Mesothelial cell of epicardium (in vitro differentiated cells): ENCODE results near the gene CXorf65. TPM values are rescaled to one million over a fixed set of nuclear protein-coding genes. Genes with fewer than 3 reads are reported as not detected.
A peak's percentile ranks its signal among the peaks of the same experiment; 100 is the strongest.

Experiments used
- DNase-seq, 2 experiments: peaks; one replicate each; pipeline ENCODE4 v3.0.0; 2021; ENCODE audit warnings: low spot score in 2 of 2; ENCODE audit not compliant: unreplicated experiment in 2 of 2
- H3K27ac Mint-ChIP-seq: 2 replicates; pipeline ENCODE4 v1.8.0; 2021; ENCODE audit warnings: mixed read lengths
- H3K27me3 Mint-ChIP-seq: 2 replicates; pipeline ENCODE4 v1.8.0; 2021; ENCODE audit warnings: low read depth, mixed read lengths
- H3K36me3 Mint-ChIP-seq: 2 replicates; pipeline ENCODE4 v1.8.0; 2021; ENCODE audit warnings: mixed read lengths
- H3K4me1 Mint-ChIP-seq: 2 replicates; pipeline ENCODE4 v1.8.0; 2021; ENCODE audit warnings: mixed read lengths
- H3K4me3 Mint-ChIP-seq: 2 replicates; pipeline ENCODE4 v1.8.0; 2021; ENCODE audit warnings: mild to moderate bottlenecking, moderate library complexity, mixed read lengths
- H3K9me3 Mint-ChIP-seq: 2 replicates; pipeline ENCODE4 v1.8.0; 2021; ENCODE audit warnings: mixed read lengths
- total RNA-seq: library from RNA; stranded (reverse); gene quantifications from 3 replicates; pipeline ENCODE4 v1.2.1, GENCODE V29; 2021
- TF ChIP-seq, protein P1 (sequence below): fragments of 200-600 bp; sonication (generic); IDR thresholded peaks from one replicate; pipeline ENCODE4 v1.5.0; 2021; ENCODE audit warnings: antibody characterized with exemption; ENCODE audit not compliant: unreplicated experiment

The CXorf65 gene
- total RNA-seq, 1 donor from 2014 or later: not detected

DNA sequence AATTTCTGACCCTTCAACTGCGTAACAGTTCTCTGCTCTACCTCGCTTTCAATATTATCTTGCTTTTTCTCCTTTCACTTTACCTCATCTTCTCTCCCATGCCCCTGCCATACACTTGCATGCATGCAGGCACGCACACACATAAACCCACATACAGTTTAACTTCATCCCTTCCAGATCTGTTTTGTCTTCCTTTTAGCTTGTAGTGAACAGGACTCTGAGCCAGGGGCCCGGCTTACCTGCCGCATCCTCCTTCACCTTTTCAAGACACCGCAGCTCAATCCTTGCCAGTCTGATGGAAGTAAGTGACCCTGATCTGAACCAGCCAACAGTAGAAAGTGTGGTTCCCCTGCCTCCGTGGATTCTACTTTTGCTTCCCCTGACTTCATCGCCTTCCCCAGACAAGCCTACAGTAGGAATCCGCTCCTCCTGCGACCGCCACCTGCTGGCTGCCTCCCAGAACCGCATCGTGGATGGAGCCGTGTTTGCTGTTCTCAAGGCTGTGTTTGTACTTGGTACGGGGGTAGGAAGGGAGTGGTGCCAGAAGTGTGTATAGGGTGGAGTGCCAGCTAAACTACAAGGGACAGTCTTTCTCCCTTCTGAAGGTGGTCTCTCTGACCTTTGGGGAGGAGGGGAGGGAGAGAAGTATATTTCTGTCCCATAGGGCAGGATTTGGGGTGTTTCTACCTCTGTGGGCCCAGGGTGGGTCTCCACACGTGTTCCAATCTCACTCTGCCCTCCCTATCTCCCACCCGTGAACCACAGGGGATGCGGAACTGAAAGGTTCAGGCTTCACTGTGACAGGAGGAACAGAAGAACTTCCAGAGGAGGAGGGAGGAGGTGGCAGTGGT lies 22.6 kb upstream of the CXorf65 start:
- DNase-seq: peak; percentile 44 to 75
- Mint-ChIP-seq H3K27ac (peak overlapping the region; percentile 13), H3K36me3 (peaks cover 30% of the 10 kb centered on the region), H3K4me3 (no peak overlapping the region), H3K4me1 (peaks cover 3% of the 10 kb centered on the region), H3K9me3 (peaks cover 8% of the 10 kb centered on the region), H3K27me3 (no peaks in the 10 kb centered on the region)
- TF ChIP-seq, protein P1, sequence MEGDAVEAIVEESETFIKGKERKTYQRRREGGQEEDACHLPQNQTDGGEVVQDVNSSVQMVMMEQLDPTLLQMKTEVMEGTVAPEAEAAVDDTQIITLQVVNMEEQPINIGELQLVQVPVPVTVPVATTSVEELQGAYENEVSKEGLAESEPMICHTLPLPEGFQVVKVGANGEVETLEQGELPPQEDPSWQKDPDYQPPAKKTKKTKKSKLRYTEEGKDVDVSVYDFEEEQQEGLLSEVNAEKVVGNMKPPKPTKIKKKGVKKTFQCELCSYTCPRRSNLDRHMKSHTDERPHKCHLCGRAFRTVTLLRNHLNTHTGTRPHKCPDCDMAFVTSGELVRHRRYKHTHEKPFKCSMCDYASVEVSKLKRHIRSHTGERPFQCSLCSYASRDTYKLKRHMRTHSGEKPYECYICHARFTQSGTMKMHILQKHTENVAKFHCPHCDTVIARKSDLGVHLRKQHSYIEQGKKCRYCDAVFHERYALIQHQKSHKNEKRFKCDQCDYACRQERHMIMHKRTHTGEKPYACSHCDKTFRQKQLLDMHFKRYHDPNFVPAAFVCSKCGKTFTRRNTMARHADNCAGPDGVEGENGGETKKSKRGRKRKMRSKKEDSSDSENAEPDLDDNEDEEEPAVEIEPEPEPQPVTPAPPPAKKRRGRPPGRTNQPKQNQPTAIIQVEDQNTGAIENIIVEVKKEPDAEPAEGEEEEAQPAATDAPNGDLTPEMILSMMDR: peak; percentile 67

DNA sequence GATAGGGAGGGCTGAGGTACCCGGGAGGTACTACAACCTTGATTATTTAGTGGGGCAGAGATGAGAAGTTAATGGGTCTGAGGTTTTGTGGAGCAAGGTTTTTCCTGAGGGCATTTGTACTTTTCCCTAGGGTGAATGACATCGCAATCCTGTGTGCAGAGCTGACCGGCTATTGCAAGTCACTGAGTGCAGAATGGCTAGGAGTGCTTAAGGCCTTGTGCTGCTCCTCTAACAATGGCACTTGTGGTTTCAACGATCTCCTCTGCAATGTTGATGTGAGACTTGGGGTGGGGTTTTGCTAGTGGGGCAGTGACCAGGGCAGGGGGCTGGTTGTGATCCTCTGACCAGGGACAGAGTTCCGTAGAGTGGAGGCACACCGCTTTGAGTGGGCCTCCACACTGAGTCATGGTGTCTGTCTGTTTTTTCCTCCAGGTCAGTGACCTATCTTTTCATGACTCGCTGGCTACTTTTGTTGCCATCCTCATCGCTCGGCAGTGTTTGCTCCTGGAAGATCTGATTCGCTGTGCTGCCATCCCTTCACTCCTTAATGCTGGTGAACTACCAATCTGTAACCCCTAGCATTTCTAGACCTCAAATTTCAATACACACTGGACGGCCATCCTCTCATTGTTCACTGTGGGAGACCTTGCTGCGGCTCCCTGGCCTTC lies 21.8 kb upstream of the CXorf65 start:
- H3K9me3 Mint-ChIP-seq: peaks cover 8% of the 10 kb centered on the region

DNA sequence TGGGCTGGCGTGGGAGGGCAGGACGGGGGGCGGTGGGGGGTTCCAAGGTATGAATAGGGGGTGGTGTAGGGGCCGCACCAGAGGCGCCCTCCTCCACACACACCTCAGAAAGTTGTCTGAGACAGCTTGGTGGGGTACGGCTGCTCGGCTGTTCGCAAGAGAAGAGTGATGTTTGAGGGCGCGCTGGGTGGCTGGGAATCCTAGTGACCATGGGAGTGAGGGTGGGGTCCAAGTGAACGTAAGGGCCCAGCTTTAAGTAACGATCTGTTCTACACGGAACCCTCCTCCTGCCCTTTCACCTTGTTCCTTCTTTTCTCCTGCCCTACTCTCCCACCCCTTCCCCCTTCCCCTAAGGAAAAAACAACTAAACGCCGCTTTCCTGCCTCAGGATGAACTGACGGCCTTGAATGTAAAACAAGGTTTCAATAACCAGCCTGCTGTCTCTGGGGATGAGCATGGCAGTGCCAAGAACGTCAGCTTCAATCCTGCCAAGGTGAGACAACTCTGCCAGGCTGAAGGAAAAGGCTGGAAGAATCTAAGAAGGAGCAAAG lies 12.5 kb upstream of the CXorf65 start:
- peak overlapping the region; percentile 90 for H3K27ac Mint-ChIP-seq

More for the DNA sequence above, 21.8 kb upstream of the CXorf65 start:
- H3K27me3 Mint-ChIP-seq: no peaks in the 10 kb centered on the region
- TF ChIP-seq, protein P1: no peak
- no peak for DNase-seq
- peaks cover 3% of the 10 kb centered on the region for H3K4me1 Mint-ChIP-seq
- H3K36me3 Mint-ChIP-seq: peaks cover 30% of the 10 kb centered on the region
- H3K4me3 Mint-ChIP-seq: no peak overlapping the region
- no peak overlapping the region for H3K27ac Mint-ChIP-seq

DNA sequence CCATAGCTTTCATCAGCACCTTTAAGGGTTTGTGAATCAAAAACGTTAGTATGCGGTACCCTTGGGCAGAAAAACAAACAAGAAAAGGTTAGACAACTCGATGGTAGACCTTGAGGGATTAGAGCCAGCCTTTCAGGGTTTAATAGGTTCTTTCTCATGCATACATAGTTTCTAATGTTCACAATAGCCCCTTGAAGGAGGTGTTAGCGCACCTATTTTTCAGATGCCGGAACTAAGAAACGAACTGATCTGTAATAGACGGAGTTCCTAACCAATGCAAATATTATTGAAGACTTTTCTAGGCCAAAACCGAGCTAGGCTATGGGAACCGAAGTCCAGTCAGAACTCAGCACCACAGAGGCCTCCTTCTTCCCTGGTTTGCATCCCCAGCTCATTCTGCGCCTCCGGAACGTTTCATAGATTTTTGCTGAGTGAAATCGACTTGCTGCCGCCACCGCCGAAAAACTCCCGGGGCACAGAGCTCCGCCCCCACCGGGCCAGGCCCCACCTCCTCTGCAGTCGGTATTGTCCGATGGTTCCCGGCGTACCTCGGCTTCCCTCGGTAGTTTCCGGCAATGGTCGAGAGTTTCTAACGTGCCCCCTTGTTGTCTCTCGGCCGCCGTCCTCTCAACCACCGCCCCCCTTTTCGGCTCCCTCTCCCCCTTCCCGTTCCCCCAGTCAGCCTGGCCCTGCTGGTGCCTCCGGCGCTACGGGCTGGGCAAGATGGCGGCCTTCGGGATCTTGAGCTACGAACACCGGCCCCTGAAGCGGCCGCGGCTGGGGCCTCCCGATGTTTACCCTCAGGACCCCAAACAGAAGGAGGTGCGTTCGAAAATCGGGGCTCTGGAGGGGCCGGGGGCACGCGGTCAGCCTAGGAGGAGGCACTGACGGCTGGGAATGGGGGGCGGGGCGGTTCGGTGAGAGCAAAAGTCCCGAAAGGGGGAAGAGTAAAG lies 11.8 kb upstream of the CXorf65 start, which contains the start of gene MED12:
Gene MED12, plus strand, starts transcription at position 565 of the 953 bp plus-strand sequence. Its CDS starts 159 bp downstream, at position 724.
- TF ChIP-seq, protein P1: no peak
- Mint-ChIP-seq H3K4me3 (peak within 1 kb of the TSS; percentile 80), H3K27ac (peak within 1 kb of the TSS; percentile 90)

More for the DNA sequence above, 12.5 kb upstream of the CXorf65 start:
- Mint-ChIP-seq H3K27me3 (no peaks in the 10 kb centered on the region), H3K4me3 (peak overlapping the region; percentile 80), H3K9me3 (peaks cover 4% of the 10 kb centered on the region), H3K36me3 (peaks cover 2% of the 10 kb centered on the region), H3K4me1 (peaks cover 5% of the 10 kb centered on the region)
- no peak for DNase-seq
- TF ChIP-seq, protein P1: no peak

DNA sequence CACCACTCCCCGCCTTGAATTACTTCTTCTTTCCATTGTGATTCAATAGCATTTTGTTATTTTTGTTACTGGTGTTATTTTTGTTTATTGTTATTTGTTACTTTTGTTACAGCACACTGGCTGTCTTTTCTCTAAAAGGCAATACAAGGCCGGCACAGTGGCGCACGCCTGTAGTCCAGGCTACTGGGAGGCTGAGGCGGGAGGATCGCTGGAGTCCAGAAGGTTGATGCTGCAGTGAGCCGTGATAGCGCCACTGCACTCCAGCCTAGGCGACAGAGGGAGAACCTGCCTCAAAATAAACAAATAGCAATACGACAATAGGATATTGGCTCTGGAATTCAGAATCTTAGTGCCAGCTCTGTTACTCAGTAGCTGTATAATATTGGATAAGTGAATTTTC lies 10.8 kb upstream of the CXorf65 start:
- peaks cover 9% of the 10 kb centered on the region for H3K9me3 Mint-ChIP-seq
- H3K4me1 Mint-ChIP-seq: peaks cover 5% of the 10 kb centered on the region
- H3K36me3 Mint-ChIP-seq: peaks cover 2% of the 10 kb centered on the region
- TF ChIP-seq, protein P1: no peak
- no peak for DNase-seq
- no peaks in the 10 kb centered on the region for H3K27me3 Mint-ChIP-seq
- no peak overlapping the region for H3K4me3 Mint-ChIP-seq
- H3K27ac Mint-ChIP-seq: no peak overlapping the region

More for the DNA sequence above, 11.8 kb upstream of the CXorf65 start, which contains the start of gene MED12:
- peaks cover 2% of the 10 kb centered on the region for H3K36me3 Mint-ChIP-seq
- peaks cover 7% of the 10 kb centered on the region for H3K9me3 Mint-ChIP-seq
- peak; percentile 74 to 83 for DNase-seq
- no peaks in the 10 kb centered on the region for H3K27me3 Mint-ChIP-seq
- H3K4me1 Mint-ChIP-seq: peaks cover 5% of the 10 kb centered on the region
